ENCODE measurements around the gene UBQLNL.

UBQLNL gene

GRCh38 chr11:5516599-5516998, at the start of gene UBQLNL:
UBQLNL (minus strand) TSS chr11:5516699; CDS start chr11:5516441, 258 bp downstream.
- Histone ChIP-seq H3K9me3 (ENCODE audit: control insufficient read depth, insufficient read depth, low read depth, low read length) (no peaks in the 10 kb centered on the region), H3K27ac (ENCODE audit: extremely low read depth, low read depth, low read length) (no peak within 1 kb of the TSS), H3K4me1 (ENCODE audit: control insufficient read depth, insufficient read depth, low read length) (no peaks in the 10 kb centered on the region), H3K4me3 (ENCODE audit: low read depth, low read length) (no peak within 1 kb of the TSS), H3K36me3 (ENCODE audit: control insufficient read depth in 2 of 2, insufficient read depth in 1 of 2, low read length in 2 of 2) (no peaks in the 10 kb centered on the region)
- TF ChIP-seq GLI2 (tag by site-specific recombination; IDR thresholded peaks at IDR 0.05; ENCODE audit: borderline replicate concordance, low read depth) (no peak), ZNF202 (tag by site-specific recombination; IDR thresholded peaks at IDR 0.05; ENCODE audit: borderline replicate concordance) (no peak), GLIS1 (tag by site-specific recombination; IDR thresholded peaks at IDR 0.05) (no peak), ZNF645 (tag by site-specific recombination; IDR thresholded peaks at IDR 0.05) (no peak), ZBTB26 (tag by site-specific recombination; optimal IDR thresholded peaks at IDR 0.05) (no peak), ZNF248 (tag by site-specific recombination; IDR thresholded peaks at IDR 0.05) (no peak), ZNF18 (tag by site-specific recombination; IDR thresholded peaks at IDR 0.05) (no peak), ZNF777 (tag by site-specific recombination; IDR thresholded peaks at IDR 0.05; ENCODE audit: borderline replicate concordance) (no peak)
- ChIA-PET CTCF (interaction anchor here (0.5 kb wide), 1 partner anchor 1296 kb away, joined by 3 read pairs; no protein-coding TSS in a partner anchor), POLR2A (no interaction called here)

- TF ChIP-seq ZNF473 (tag by site-specific recombination; IDR thresholded peaks at IDR 0.05) (no peak), ZNF366 (tag by site-specific recombination; conservative IDR thresholded peaks at IDR 0.05) (no peak), ZBTB8A (tag by site-specific recombination; IDR thresholded peaks at IDR 0.05) (no peak), KLF1 (tag by site-specific recombination; IDR thresholded peaks at IDR 0.05) (no peak), ZNF16 (tag by site-specific recombination; IDR thresholded peaks at IDR 0.05; ENCODE audit: low read depth) (no peak), ZNF391 (tag by site-specific recombination; IDR thresholded peaks at IDR 0.05; ENCODE audit: borderline replicate concordance, low read depth) (no peak), ZNF843 (tag by site-specific recombination; IDR thresholded peaks at IDR 0.05) (no peak), ZNF280C (tag by site-specific recombination; IDR thresholded peaks at IDR 0.05) (no peak), SCRT2 (tag by site-specific recombination; IDR thresholded peaks at IDR 0.05) (no peak), ZNF560 (tag by site-specific recombination; IDR thresholded peaks at IDR 0.05; ENCODE audit: borderline replicate concordance) (no peak), ZNF24 (tag by site-specific recombination; IDR thresholded peaks at IDR 0.05) (no peak), ZNF707 (tag by site-specific recombination; IDR thresholded peaks at IDR 0.05) (no peak), ZNF350 (tag by site-specific recombination; IDR thresholded peaks at IDR 0.05) (no peak), SALL2 (tag by site-specific recombination; IDR thresholded peaks at IDR 0.05; ENCODE audit: borderline replicate concordance) (no peak), KLF16 (tag by site-specific recombination; IDR thresholded peaks at IDR 0.05) (no peak)
- ChIA-PET POLR2A (no interaction called here), CTCF (no interaction called here)
- H3K4me1 ChIP-seq (ENCODE audit: control insufficient read depth, insufficient read depth, low read length), result no peaks in the 10 kb centered on the region
- no peaks in the 10 kb centered on the region for H3K36me3 ChIP-seq (ENCODE audit: control insufficient read depth in 2 of 2, insufficient read depth in 1 of 2, low read length in 2 of 2)
- H3K9me3 ChIP-seq (ENCODE audit: control insufficient read depth, insufficient read depth, low read depth, low read length), result no peaks in the 10 kb centered on the region
- no peak overlapping the region for H3K27ac ChIP-seq (ENCODE audit: extremely low read depth, low read depth, low read length)
- no peak overlapping the region for H3K4me3 ChIP-seq (ENCODE audit: low read depth, low read length)
These were observed 47.9 kb upstream of the UBQLNL start for GRCh38 chr11:5564259-5565019.

Measured in HEK293 (cell line).